ENCODE results near the gene TLE3.

Gene TLE3

GRCh38 chr15:70031261-70031660 lies 66.5 kb downstream of the TLE3 start:
- DNase-seq (ENCODE audit: low read depth) = no peak

GRCh38 chr15:70030851-70031250 lies 66.9 kb downstream of the TLE3 start:
- DNase-seq (ENCODE audit: low read depth) = no peak

GRCh38 chr15:70029297-70029701 lies 68.4 kb downstream of the TLE3 start:
- DNase-seq (ENCODE audit: low read depth) = no peak

GRCh38 chr15:70027518-70027917 lies 70.2 kb downstream of the TLE3 start:
- no peak for DNase-seq (ENCODE audit: low read depth)

GRCh38 chr15:70026991-70027390 lies 70.7 kb downstream of the TLE3 start:
- no peak for DNase-seq (ENCODE audit: low read depth)

GRCh38 chr15:70025413-70026296 lies 72.1 kb downstream of the TLE3 start:
- peak; percentile 25 for DNase-seq (ENCODE audit: low read depth)

- no peak for DNase-seq (ENCODE audit: low read depth)
Measured at GRCh38 chr15:70024521-70024920, 73.2 kb downstream of the TLE3 start.

- peak; percentile 84 for DNase-seq (ENCODE audit: low read depth)
Measured at GRCh38 chr15:70023769-70024491, 73.8 kb downstream of the TLE3 start.

GRCh38 chr15:70023064-70023768 lies 74.5 kb downstream of the TLE3 start:
- DNase-seq (ENCODE audit: low read depth) = peak; percentile 89

GRCh38 chr15:70020229-70020628 lies 77.5 kb downstream of the TLE3 start:
- no peak for DNase-seq (ENCODE audit: low read depth)

- DNase-seq (ENCODE audit: low read depth) = no peak
Measured at GRCh38 chr15:70018646-70019600, 78.8 kb downstream of the TLE3 start.

- DNase-seq (ENCODE audit: low read depth) = no peak
Measured at GRCh38 chr15:70017801-70018200, 79.9 kb downstream of the TLE3 start.

- no peak for DNase-seq (ENCODE audit: low read depth)
Measured at GRCh38 chr15:70017025-70017424, 80.7 kb downstream of the TLE3 start.

- DNase-seq (ENCODE audit: low read depth) = no peak
Measured at GRCh38 chr15:70016511-70016994, 81.2 kb downstream of the TLE3 start.

GRCh38 chr15:70014860-70015490 lies 82.7 kb downstream of the TLE3 start:
- DNase-seq (ENCODE audit: low read depth) = no peak

GRCh38 chr15:70014331-70014730 lies 83.4 kb downstream of the TLE3 start:
- DNase-seq (ENCODE audit: low read depth) = no peak

GRCh38 chr15:70013656-70014313 lies 83.9 kb downstream of the TLE3 start:
- DNase-seq (ENCODE audit: low read depth) = no peak

- DNase-seq (ENCODE audit: low read depth) = no peak
Measured at GRCh38 chr15:70012895-70013294, 84.8 kb downstream of the TLE3 start.

- DNase-seq (ENCODE audit: low read depth) = no peak
Measured at GRCh38 chr15:70008697-70009290, 88.9 kb downstream of the TLE3 start.

Data from EH (cell line).